GM12873 (cell line): ENCODE measurements around the gene PCSK2.

Experiments
- CTCF ChIP-seq: IDR thresholded peaks from 2 replicates; pipeline ENCODE4 v1.5.1; 2012; ENCODE audit warnings: low read depth, mild to moderate bottlenecking, moderate library complexity, low read length, control low read depth; ENCODE audit not compliant: insufficient read depth; ENCODE audit errors: missing control alignments

PCSK2 gene

GRCh38 chr20:17376031-17376430 lies 149.2 kb downstream of the PCSK2 start:
- no peak for TF ChIP-seq CTCF

- TF ChIP-seq CTCF = no peak
Measured at GRCh38 chr20:17377231-17377630, 150.4 kb downstream of the PCSK2 start.

- no peak for TF ChIP-seq CTCF
Measured at GRCh38 chr20:17379651-17380050, 152.8 kb downstream of the PCSK2 start.

- TF ChIP-seq CTCF = no peak
Measured at GRCh38 chr20:17380801-17381200, 154.0 kb downstream of the PCSK2 start.

- TF ChIP-seq CTCF = no peak
Measured at GRCh38 chr20:17381724-17382123, 154.9 kb downstream of the PCSK2 start.

GRCh38 chr20:17385798-17386197 lies 159.0 kb downstream of the PCSK2 start:
- TF ChIP-seq CTCF = no peak

GRCh38 chr20:17390655-17391054 lies 163.8 kb downstream of the PCSK2 start:
- no peak for TF ChIP-seq CTCF
